HepG2 (cell line): ENCODE measurements around the gene ORC1. TPM values are rescaled to one million over a fixed set of nuclear protein-coding genes. Genes with fewer than 3 reads are reported as not detected.

Source experiments
- ATAC-seq: fragments of 200-7000 bp; cut with Tn5 transposase; 3 replicates; pipeline ENCODE4 v1.9.1; 2020; ENCODE audit warnings: mild to moderate bottlenecking, moderate library complexity
- BruUV-seq: library from RNA; stranded (reverse); fragments of 400-500 nt; replicated peaks from 2 replicates; lab custom pipeline; 2021; lab: Mats Ljungman, UMichigan
- CTCF ChIA-PET: fragments of 300-600 bp; formaldehyde crosslinking; extraction: SDS; loops from one replicate; lab custom pipeline; 2021; ENCODE audit warnings: low total read pairs, inconsistent platforms, low intra/inter-chr PET ratio; lab: Yijun Ruan, JAX
- POLR2A ChIA-PET: fragments of 350-600 bp; sonication (Branson Sonifier 250); formaldehyde crosslinking; loops from one replicate; lab custom pipeline; 2020; ENCODE audit warnings: antibody characterized with exemption, inconsistent platforms; lab: Yijun Ruan, JAX
- DNase-seq: peaks from one replicate; pipeline ENCODE4 v3.0.0-alpha.2; 2015; ENCODE audit warnings: low spot score
- FAIRE-seq: peaks from 3 replicates; lab custom pipeline; 2011; peaks lifted over from hg19 to GRCh38; lab: Jason Lieb, UNC
- H2AFZ ChIP-seq: one replicate; pipeline ENCODE4 v1.6.1; 2011; ENCODE audit warnings: low read length, inconsistent platforms
- H3K27ac ChIP-seq: fragments of 300-600 bp; 3 replicates; pipeline ENCODE4 v1.8.0; 2011; ENCODE audit warnings: mixed run types, mild to moderate bottlenecking, mixed read lengths, low read length, inconsistent platforms; ENCODE audit not compliant: insufficient read depth; ENCODE audit errors: extremely low read length
- H3K27me3 ChIP-seq, 2 experiments: fragments of 200-600 bp in 1 of 2; 2 replicates in 1 of 2; 3 replicates in 1 of 2; pipeline versions ENCODE4 v1.6.0 to v1.8.0; 2011; ENCODE audit warnings: low read length in 2 of 2, mild to moderate bottlenecking in 2 of 2, moderate library complexity in 2 of 2, inconsistent platforms in 1 of 2; ENCODE audit not compliant: insufficient read depth in 2 of 2, control insufficient read depth in 1 of 2
- H3K36me3 ChIP-seq, 2 experiments: fragments of 200-600 bp in 1 of 2; replicated peaks in 1 of 2; 2 replicates in 1 of 2; 3 replicates in 1 of 2; pipeline versions ENCODE4 v1.5.1 to v1.8.0; 2011; ENCODE audit warnings: low read length in 2 of 2, inconsistent platforms in 1 of 2; ENCODE audit not compliant: insufficient read depth in 2 of 2, control insufficient read depth in 1 of 2
- H3K4me1 ChIP-seq: 2 replicates; pipeline ENCODE4 v1.5.1; 2012; ENCODE audit warnings: low read length, inconsistent platforms; ENCODE audit not compliant: insufficient read depth
- H3K4me2 ChIP-seq: 2 replicates; pipeline ENCODE4 v1.6.0; 2011; ENCODE audit warnings: low read depth, low read length, inconsistent platforms
- H3K4me3 ChIP-seq, 3 experiments: fragments of 200-600 bp in 1 of 3; sonication (generic), shearing (Covaris generic) in 1 of 3; replicated peaks in 1 of 3; 2 replicates each; pipeline ENCODE4 v1.5.1; 2011 to 2016; ENCODE audit warnings: low read length in 3 of 3, inconsistent platforms in 2 of 3, low read depth in 2 of 3, mild to moderate bottlenecking in 2 of 3, control low read depth in 1 of 3, mixed read lengths in 1 of 3; ENCODE audit not compliant: insufficient read depth in 1 of 3
- H3K79me2 ChIP-seq: one replicate; pipeline ENCODE4 v1.6.1; 2011; ENCODE audit warnings: low read length, inconsistent platforms; ENCODE audit not compliant: insufficient read depth
- H3K9ac ChIP-seq: 2 replicates; pipeline ENCODE4 v1.6.0; 2011; ENCODE audit warnings: mild to moderate bottlenecking, low read depth, low read length, inconsistent platforms; ENCODE audit not compliant: insufficient read depth
- H3K9me3 ChIP-seq: 2 replicates; pipeline ENCODE4 v1.5.1; 2012; ENCODE audit warnings: mild to moderate bottlenecking, low read length
- H4K20me1 ChIP-seq: 2 replicates; pipeline ENCODE4 v1.6.0; 2011; ENCODE audit warnings: inconsistent platforms, mild to moderate bottlenecking, low read length, moderate library complexity; ENCODE audit not compliant: insufficient read depth
- BCL3 ChIP-seq: sonication (generic); formaldehyde crosslinking; IDR thresholded peaks from 2 replicates; pipeline ENCODE4 v1.5.1; 2020; ENCODE audit warnings: mild to moderate bottlenecking, missing genetic modification reagents, moderate library complexity
- FUBP1 ChIP-seq: sonication (generic); formaldehyde crosslinking; IDR thresholded peaks from 2 replicates; pipeline ENCODE4 v1.5.1; 2020; ENCODE audit warnings: missing genetic modification reagents, mild to moderate bottlenecking, borderline replicate concordance
- KDM6A ChIP-seq: IDR thresholded peaks from 2 replicates; pipeline ENCODE4 v1.6.1; 2016; ENCODE audit warnings: low read depth
- NPAS2 ChIP-seq: sonication (generic); formaldehyde crosslinking; IDR thresholded peaks from 2 replicates; pipeline ENCODE4 v1.8.0; 2022; ENCODE audit warnings: mild to moderate bottlenecking, missing genetic modification reagents, borderline replicate concordance
- RORA ChIP-seq: sonication (generic); formaldehyde crosslinking; IDR thresholded peaks from 2 replicates; pipeline ENCODE4 v1.5.0; 2020; ENCODE audit warnings: mild to moderate bottlenecking, missing genetic modification reagents, moderate library complexity
- ZBTB14 ChIP-seq: sonication (generic); formaldehyde crosslinking; IDR thresholded peaks from 2 replicates; pipeline ENCODE4 v1.4.0; 2020; ENCODE audit warnings: missing genetic modification reagents
- ZBTB3 ChIP-seq: sonication (generic); formaldehyde crosslinking; IDR thresholded peaks from 2 replicates; pipeline ENCODE4 v1.4.0; 2020; ENCODE audit warnings: low read depth, mild to moderate bottlenecking, moderate library complexity, missing genetic modification reagents, borderline replicate concordance
- ZBTB7B ChIP-seq: sonication (generic); formaldehyde crosslinking; IDR thresholded peaks from 2 replicates; pipeline ENCODE4 v1.4.0; 2020; ENCODE audit warnings: missing genetic modification reagents
- ZNF549 ChIP-seq: sonication (generic); formaldehyde crosslinking; IDR thresholded peaks from 2 replicates; pipeline ENCODE4 v1.5.0; 2020; ENCODE audit warnings: missing genetic modification reagents
- ZNF576 ChIP-seq: sonication (generic); formaldehyde crosslinking; IDR thresholded peaks from 2 replicates; pipeline ENCODE4 v1.4.0; 2020; ENCODE audit warnings: mild to moderate bottlenecking, missing genetic modification reagents
- ZXDC ChIP-seq: sonication (generic); formaldehyde crosslinking; IDR thresholded peaks from 2 replicates; pipeline ENCODE4 v1.5.0; 2020; ENCODE audit warnings: mild to moderate bottlenecking, missing genetic modification reagents
- WGBS: methylation state at CpG from one replicate; pipeline ENCODE4 v1.1.6; 2017; ENCODE audit warnings: low lambda C conversion rate; 5-methylcytosine and 5-hydroxymethylcytosine counted together
- in situ Hi-C: cut with HindIII; loops from 2 replicates; pipeline ENCODE4 v1.10.0; 2017; ENCODE audit warnings: low pct_unique_long_range_greater_than_20kb; ENCODE audit not compliant: extremely low pct_ligation_motif_present
- intact Hi-C: fragments of 100-400 bp; cut with micrococcal nuclease; formaldehyde crosslinking; loops from one replicate; pipeline ENCODE4 v1.10.0; 2022; ENCODE audit not compliant: unreplicated experiment
- polyA plus RNA-seq, 8 experiments: library from polyadenylated mRNA; depleted of rRNA in 3 of 8; stranded (reverse) in 7 of 8; unstranded in 1 of 8; fragments of >200 nt; fragmentation: Illumina TruSeq in 4 of 8; extraction: Trizol in 4 of 8; gene quantifications; 2 replicates each; pipeline versions ENCODE4 v1.2.1 to v1.2.3, GENCODE V29; 2011 to 2016; ENCODE audit warnings: low read depth in 4 of 8, missing spikeins in 1 of 8, mixed read lengths in 1 of 8; ENCODE audit not compliant: insufficient read depth in 1 of 8
- total RNA-seq, 5 experiments: library from RNA; depleted of rRNA; stranded (reverse); fragments of >200 nt; fragmentation: Illumina TruSeq; extraction: Trizol; gene quantifications; 2 replicates each; pipeline ENCODE4 v1.2.3, GENCODE V29; 2016; ENCODE audit warnings: low read depth in 1 of 5

Gene ORC1
- total and polyA plus RNA-seq, 2 of the 13 experiments (the other 11 are each of a cell fraction or from before 2014, with no cell fraction given): 7.0 to 23.5 TPM

GRCh38 chr1:52325786-52326185 is 78.4 kb downstream of the ORC1 start:
- Histone ChIP-seq H3K27ac (no peak overlapping the region), H3K4me1 (peaks cover 17% of the 10 kb centered on the region), H3K79me2 (no peaks in the 10 kb centered on the region), H3K27me3 (no peaks in the 10 kb centered on the region), H3K9ac (no peak overlapping the region), H4K20me1 (no peaks in the 10 kb centered on the region), H3K9me3 (no peaks in the 10 kb centered on the region), H2AFZ (no peak overlapping the region)
- BruUV-seq: no TSS peak
- ATAC-seq: no peak
- in situ Hi-C loops: no loop called here
- WGBS: 95% methylated on average over 5 of the region's 5 CpGs
- POLR2A ChIA-PET: no interaction called here
- TF ChIP-seq KDM6A (CRISPR knock-in tag) (no peak), ZNF576 (no peak)
- TF ChIP-seq, all 625 proteins: peak for 0
- FAIRE-seq (no peak), DNase-seq (no peak)
- H3K4me2 ChIP-seq: no peak overlapping the region
- intact Hi-C loops: no loop called here
- no peak overlapping the region for H3K4me3 ChIP-seq
- no peaks in the 10 kb centered on the region for H3K36me3 ChIP-seq
- CTCF ChIA-PET: no interaction called here

- peaks cover 13% of the 10 kb centered on the region for H3K4me1 ChIP-seq
- H3K4me2 ChIP-seq: no peak overlapping the region
- no TSS peak for BruUV-seq
- H3K36me3 ChIP-seq: no peaks in the 10 kb centered on the region
- no peak overlapping the region for H3K27ac ChIP-seq
- no peak overlapping the region for H3K4me3 ChIP-seq
- ChIA-PET POLR2A (no interaction called here), CTCF (no interaction called here)
- ATAC-seq: no peak
- no peaks in the 10 kb centered on the region for H3K79me2 ChIP-seq
- 93% methylated on average over 8 of the region's 8 CpGs for WGBS
- FAIRE-seq: no peak
- in situ Hi-C loops (no loop called here), intact Hi-C loops (no loop called here)
- no peaks in the 10 kb centered on the region for H3K27me3 ChIP-seq
- H3K9ac ChIP-seq: no peak overlapping the region
- no peaks in the 10 kb centered on the region for H4K20me1 ChIP-seq
- H3K9me3 ChIP-seq: no peaks in the 10 kb centered on the region
- no peak for DNase-seq
- H2AFZ ChIP-seq: no peak overlapping the region
- TF ChIP-seq BCL3 (CRISPR knock-in tag) (no peak), FUBP1 (CRISPR knock-in tag) (no peak), ZBTB14 (CRISPR knock-in tag) (no peak), ZBTB7B (no peak), ZXDC (no peak), ZBTB3 (no peak), ZNF549 (CRISPR knock-in tag) (no peak), RORA (no peak), NPAS2 (CRISPR knock-in tag) (no peak)
Measured at GRCh38 chr1:52323731-52324130, 80.5 kb downstream of the ORC1 start.
